Activated T-cell treated with anti-CD3 and anti-CD28 coated beads for 48 hours (primary cell): ENCODE measurements around the gene WDR59.
"Not testable (repeated sequence)": the region's sequence is repeated elsewhere in the genome, so short reads cannot be mapped to it uniquely, and the experiment has no call there.

ENCODE experiments used
- DNase-seq: peaks from one replicate; pipeline ENCODE4 v3.0.0-alpha.2; 2020; ENCODE audit warnings: low read depth

Gene WDR59

DNA sequence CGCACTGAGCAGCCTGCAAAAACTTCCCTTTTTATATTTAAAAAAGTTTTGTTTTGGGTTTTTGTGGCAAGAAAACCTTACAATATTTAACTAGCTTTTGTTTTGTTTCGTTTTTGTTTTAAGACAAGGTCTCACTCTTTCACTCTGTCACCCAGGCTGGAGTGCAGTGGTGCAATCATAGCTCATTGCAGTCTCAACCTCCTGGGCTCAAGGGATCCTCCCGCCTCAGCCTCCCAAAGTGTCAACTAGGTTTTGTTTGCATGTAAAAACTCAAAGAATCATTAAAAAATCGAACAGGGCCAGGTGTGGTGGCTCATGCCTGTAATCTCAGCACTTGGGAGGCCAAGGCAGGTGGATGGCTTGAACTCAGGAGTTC lies 132.4 kb downstream of the WDR59 start:
- DNase-seq: no peak

- no peak for DNase-seq
Observed at GRCh38 chr16:74850027-74850426, 134.9 kb downstream of the WDR59 start.

- DNase-seq: no peak
Observed at GRCh38 chr16:74847202-74847601, 137.7 kb downstream of the WDR59 start.

GRCh38 chr16:74846714-74847113 lies 138.2 kb downstream of the WDR59 start:
- DNase-seq: no peak

DNA sequence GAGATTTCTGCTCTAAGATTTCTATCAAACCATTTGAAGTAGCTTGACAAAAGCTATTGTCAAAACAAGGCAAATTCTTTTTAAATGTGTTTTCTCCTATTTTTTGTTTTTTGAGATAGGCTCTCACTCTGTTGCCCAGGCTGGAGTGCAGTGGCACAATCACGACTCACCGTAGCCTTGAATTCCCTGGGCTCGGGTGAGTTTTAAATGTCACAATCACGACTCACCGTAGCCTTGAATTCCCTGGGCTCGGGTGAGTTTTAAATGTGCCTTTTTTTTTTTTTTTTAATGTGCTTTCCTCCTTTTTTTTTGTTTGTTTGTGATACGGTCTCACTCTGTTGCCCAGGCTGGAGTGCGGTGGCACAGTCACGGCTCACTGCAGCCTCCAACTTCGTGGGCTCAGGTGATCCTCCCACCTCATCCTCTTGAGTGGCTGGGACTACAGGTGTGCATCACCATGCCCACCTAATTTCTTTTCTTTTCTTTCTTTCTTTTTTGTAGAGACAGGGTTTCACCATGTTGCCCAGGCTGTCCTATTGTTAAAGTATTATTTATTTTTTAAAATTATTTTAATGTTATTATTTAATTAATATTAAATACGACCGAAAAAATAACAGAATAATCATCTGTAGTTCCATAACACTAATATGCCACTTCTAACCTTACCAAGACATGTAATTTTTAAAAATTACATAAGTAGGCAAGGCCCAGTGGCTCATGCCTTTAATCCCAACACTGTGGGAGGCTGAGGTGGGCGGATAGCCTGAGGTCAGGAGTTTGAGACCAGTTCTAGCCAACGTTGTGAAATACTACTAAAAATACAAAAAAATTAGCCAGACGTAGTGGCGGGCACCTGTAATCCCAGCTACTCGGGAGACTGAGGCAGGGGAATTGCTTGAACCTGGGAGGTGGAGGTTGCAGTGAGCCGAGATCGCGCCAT lies 140.6 kb downstream of the WDR59 start:
- DNase-seq: no peak

GRCh38 chr16:74843381-74844035 lies 141.4 kb downstream of the WDR59 start:
- DNase-seq: not testable (repeated sequence)

DNA sequence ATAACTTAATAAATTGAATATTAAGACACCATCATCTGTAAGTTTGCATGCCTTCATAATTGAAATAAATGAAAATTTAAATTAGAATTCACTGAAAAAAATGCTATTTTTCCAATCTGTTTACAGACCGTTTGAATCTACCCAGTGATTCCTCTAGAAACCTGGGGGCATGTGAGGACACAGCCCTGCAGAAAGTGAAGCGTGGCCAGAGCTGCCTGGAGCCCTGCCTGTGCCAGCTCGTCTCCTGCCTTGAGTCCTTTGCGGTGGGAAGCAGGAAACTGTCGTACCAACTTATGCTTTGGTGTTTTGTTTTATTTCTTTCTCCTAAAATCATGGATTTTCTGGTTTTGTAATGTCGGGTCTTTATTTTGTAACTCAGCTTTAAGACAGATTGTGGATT lies 142.5 kb downstream of the WDR59 start:
- DNase-seq: no peak

GRCh38 chr16:74841904-74842303 lies 143.0 kb downstream of the WDR59 start:
- DNase-seq: no peak

GRCh38 chr16:74841469-74841868 lies 143.5 kb downstream of the WDR59 start:
- no peak for DNase-seq

GRCh38 chr16:74837056-74837455 lies 147.9 kb downstream of the WDR59 start:
- DNase-seq: no peak

- DNase-seq: no peak
Observed at GRCh38 chr16:74836111-74836671, 148.7 kb downstream of the WDR59 start.

DNA sequence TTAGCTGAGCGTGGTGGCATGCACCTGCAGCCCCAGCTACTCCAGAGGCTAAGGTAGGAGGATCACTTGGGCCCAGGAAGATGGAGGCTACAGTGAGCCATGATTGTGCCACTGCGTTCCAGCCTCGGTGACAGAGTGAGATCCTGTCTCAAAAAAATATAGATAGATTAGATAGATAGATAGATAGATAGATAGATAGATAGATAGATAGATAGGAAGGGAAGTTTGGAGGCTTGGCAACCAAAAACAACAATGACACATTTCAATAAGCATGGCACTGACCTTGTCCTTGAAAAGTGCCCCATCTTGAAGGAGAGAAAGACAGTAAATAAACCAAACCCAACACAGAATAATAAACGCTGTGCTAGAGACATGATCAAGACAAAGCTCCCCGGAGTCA lies 152.7 kb downstream of the WDR59 start:
- DNase-seq: no peak

DNA sequence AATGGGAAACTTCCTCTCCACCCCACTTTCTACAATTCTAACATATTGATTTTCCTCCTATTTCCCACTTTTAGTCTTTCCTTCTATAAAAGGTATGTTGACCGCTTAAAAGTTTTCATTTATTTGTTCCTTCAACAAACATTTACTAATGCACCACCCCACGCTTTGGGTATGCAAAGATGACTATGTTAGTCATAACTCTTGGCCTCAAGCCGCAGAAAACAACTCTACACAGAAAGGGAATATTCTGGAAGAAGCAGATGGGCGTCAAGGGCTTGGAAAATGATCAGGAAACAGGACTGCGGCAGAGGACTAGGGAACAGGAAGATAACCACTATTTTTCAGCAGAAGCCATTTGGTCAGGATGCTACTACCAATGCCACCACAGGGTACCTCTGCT lies 153.5 kb downstream of the WDR59 start:
- DNase-seq: no peak

DNA sequence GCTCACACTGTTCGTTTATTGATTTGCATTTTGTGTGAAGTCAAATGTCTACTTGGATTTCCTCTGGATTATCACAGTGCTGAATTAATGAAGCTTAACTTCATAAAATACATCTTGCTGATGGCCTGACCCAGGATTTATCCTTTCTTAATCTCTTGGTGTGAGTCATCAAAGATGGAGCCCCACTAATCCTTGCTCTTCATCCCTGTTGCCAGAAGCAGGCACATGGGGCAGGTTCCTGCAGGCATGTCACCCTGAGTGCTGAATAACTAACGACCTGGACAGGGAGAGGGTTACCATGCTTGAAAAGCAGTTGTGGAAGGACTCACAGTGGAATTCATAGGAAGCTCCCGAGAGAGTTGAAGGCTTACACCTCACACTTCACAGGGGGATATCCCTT lies 154.3 kb downstream of the WDR59 start:
- DNase-seq: no peak

GRCh38 chr16:74829637-74830036 lies 155.3 kb downstream of the WDR59 start:
- DNase-seq: no peak

DNA sequence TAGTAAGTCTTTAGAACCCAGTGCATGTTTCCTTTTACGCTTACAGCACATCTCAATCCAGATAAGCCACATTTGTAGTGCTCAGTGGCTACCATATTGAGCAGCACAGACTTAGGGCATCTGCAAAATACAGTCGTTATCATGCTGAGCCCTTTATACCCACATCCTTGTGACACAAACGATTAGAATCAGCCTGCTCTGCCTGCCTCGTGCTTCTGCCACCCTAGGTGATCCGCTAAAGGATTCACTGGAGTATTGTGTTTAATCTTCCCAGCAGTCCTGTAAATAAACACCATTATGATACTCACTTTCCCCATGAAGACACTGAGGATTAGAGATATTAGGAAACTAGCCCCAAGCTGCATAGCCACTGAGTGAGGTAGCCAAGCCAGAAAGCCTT lies 159.0 kb downstream of the WDR59 start:
- no peak for DNase-seq

DNA sequence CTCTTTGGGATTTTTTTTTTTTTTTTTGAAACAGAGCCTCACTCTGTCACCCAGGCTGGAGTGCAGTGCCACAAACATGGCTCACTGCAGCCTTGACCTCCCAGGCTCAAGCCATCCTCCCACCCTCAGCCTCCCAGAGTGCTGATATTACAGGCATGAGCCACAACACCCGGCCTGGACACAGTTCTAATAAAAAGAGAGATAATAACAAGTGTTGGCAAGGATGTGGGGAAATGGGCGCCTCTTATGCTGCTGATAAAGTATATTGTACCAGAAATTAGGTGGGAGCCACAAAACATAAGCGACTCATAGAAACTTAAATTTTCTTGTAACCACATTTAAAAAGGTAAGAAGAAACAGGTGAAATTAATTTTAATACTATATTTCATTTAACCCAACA lies 159.9 kb downstream of the WDR59 start:
- no peak for DNase-seq
